OCI-LY7 (cell line): Measurements from ENCODE around the gene TRIB2. TPM values are rescaled to one million over a fixed set of nuclear protein-coding genes. Genes with fewer than 3 reads are reported as not detected.
A peak's percentile ranks its signal among the peaks of the same experiment; 100 is the strongest.

Source experiments
- BruUV-seq: library from RNA; stranded (reverse); fragments of 400-500 nt; replicated peaks from 2 replicates; lab custom pipeline; 2021; lab: Mats Ljungman, UMichigan
- CTCF ChIA-PET: fragments of 300-600 bp; sonication (Branson Sonifier 250); formaldehyde crosslinking; loops from one replicate; lab custom pipeline; 2022; ENCODE audit warnings: antibody characterized with exemption; ENCODE audit not compliant: unreplicated experiment; lab: Charles Lee
- POLR2A ChIA-PET: fragments of 300-600 bp; sonication (Branson Sonifier 250); formaldehyde crosslinking; loops from one replicate; lab custom pipeline; 2022; ENCODE audit warnings: antibody characterized with exemption; lab: Charles Lee
- DNase-seq: peaks from one replicate; pipeline ENCODE4 v3.0.0-alpha.2; 2015; ENCODE audit warnings: low spot score
- H2AFZ ChIP-seq: fragments of 200-600 bp; sonication (generic), shearing (Covaris generic); 2 replicates; pipeline ENCODE4 v1.6.1; 2014; ENCODE audit warnings: mild to moderate bottlenecking, antibody characterized with exemption, low read length, moderate library complexity
- H3K27ac ChIP-seq: fragments of 200-600 bp; sonication (generic); 2 replicates; pipeline ENCODE4 v1.5.1; 2014; ENCODE audit warnings: mixed run types, low read depth, mild to moderate bottlenecking, moderate library complexity, low read length, inconsistent platforms; ENCODE audit not compliant: poor library complexity, severe bottlenecking
- H3K36me3 ChIP-seq: fragments of 200-600 bp; sonication (generic); 2 replicates; pipeline ENCODE4 v1.6.1; 2014; ENCODE audit warnings: mild to moderate bottlenecking, antibody characterized with exemption, low read length, moderate library complexity, mixed read lengths; ENCODE audit not compliant: insufficient read depth
- H3K4me1 ChIP-seq: fragments of 200-600 bp; sonication (generic); 2 replicates; pipeline ENCODE4 v1.5.1; 2014; ENCODE audit warnings: mild to moderate bottlenecking, low read length; ENCODE audit not compliant: insufficient read depth, poor library complexity, severe bottlenecking
- H3K4me2 ChIP-seq: fragments of 200-600 bp; sonication (generic); 2 replicates; pipeline ENCODE4 v1.6.1; 2014; ENCODE audit warnings: mild to moderate bottlenecking, low read length
- H3K4me3 ChIP-seq: fragments of 200-600 bp; sonication (generic); 2 replicates; pipeline ENCODE4 v1.5.1; 2014; ENCODE audit warnings: mild to moderate bottlenecking, low read depth, low read length; ENCODE audit not compliant: poor library complexity, severe bottlenecking
- H3K79me2 ChIP-seq: fragments of 200-600 bp; sonication (generic); 2 replicates; pipeline ENCODE4 v1.6.1; 2016; ENCODE audit warnings: low read depth, mild to moderate bottlenecking, low read length, moderate library complexity, mixed read lengths; ENCODE audit not compliant: insufficient read depth
- H3K9me2 ChIP-seq: fragments of 200-600 bp; sonication (generic); 2 replicates; pipeline ENCODE4 v1.6.1; 2016; ENCODE audit warnings: mild to moderate bottlenecking, low read length, mixed read lengths; ENCODE audit not compliant: insufficient read depth
- H3K9me3 ChIP-seq: fragments of 200-600 bp; sonication (generic); 2 replicates; pipeline ENCODE4 v1.6.1; 2014; ENCODE audit warnings: mild to moderate bottlenecking, mixed run types, low read length, mixed read lengths
- H4K20me1 ChIP-seq: fragments of 200-600 bp; sonication (generic); 2 replicates; pipeline ENCODE4 v1.6.1; 2014; ENCODE audit warnings: mild to moderate bottlenecking, antibody characterized with exemption, low read length, moderate library complexity, mixed read lengths; ENCODE audit not compliant: insufficient read depth
- EZH2phosphoT487 ChIP-seq: fragments of 200-600 bp; sonication (generic); IDR thresholded peaks from 2 replicates; pipeline ENCODE4 v1.6.1; 2018; ENCODE audit warnings: low read depth, borderline replicate concordance, mild to moderate bottlenecking, mixed run types, antibody characterized with exemption, low read length, moderate library complexity, mixed read lengths
- intact Hi-C: fragments of 100-400 bp; cut with micrococcal nuclease; formaldehyde crosslinking; loops from one replicate; pipeline ENCODE4 v1.10.0; 2022; ENCODE audit not compliant: unreplicated experiment
- total RNA-seq, 2 experiments: library from RNA; depleted of rRNA in 1 of 2; stranded (reverse); fragments of >200 nt in 1 of 2; shearing (Covaris generic) in 1 of 2; gene quantifications; 2 replicates each; pipeline ENCODE4 v1.2.3, GENCODE V29; 2014 to 2022
- TF ChIP-seq, protein P1 (sequence below): fragments of 200-600 bp; sonication (generic); conservative IDR thresholded peaks from 2 replicates; pipeline ENCODE4 v1.5.1; 2014; ENCODE audit warnings: mild to moderate bottlenecking, antibody characterized with exemption, low read length, moderate library complexity, mixed read lengths

The TRIB2 gene
- total RNA-seq, 2 experiments from 2014 or later = 18.8 to 26.0 TPM

DNA sequence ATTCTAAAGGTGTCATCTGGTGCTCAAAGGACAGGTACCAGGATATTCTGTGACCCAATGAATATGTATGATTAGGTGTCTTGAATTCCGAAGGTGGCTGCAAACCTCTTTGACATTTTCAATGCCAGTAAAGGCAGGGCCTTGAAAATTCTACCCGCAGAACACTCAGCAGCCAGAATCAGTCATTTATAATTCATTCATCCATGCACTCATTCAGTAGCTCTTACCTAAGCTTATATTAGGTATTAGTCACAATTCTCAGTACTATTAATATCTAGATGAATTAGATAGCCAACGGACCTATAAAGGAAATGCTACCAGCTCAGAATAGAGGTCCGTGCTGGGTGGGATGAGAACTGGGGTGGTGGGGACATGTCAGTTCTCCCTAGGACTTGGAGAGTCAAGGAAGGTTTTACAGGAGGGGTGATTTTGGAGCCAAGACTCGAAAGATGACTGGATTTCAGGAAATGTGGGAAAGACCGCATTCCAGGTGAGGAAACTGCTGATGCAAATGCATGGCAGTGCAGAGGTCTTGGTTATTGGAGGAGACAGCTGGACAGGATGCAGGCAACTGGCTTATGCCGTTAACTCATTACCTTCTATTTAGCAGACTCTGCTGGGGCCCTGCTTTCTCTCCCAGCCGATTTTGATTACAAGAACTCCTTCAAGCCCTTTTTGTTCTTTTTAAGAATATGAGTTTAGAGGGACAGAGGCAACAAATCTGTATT is 7.2 kb downstream of the TRIB2 start:
- Histone ChIP-seq H3K4me1 (peaks cover 67% of the 10 kb centered on the region), H3K27ac (no peak overlapping the region), H3K9me3 (no peaks in the 10 kb centered on the region), H4K20me1 (0 out of 2 replicates have a peak, but pooled peaks cover 5% of the 10 kb centered on the region), H3K4me3 (no peak overlapping the region), H3K4me2 (no peak overlapping the region), H3K79me2 (no peaks in the 10 kb centered on the region; the same call in 1 of the 2 replicates), H3K36me3 (no peaks in the 10 kb centered on the region; the same call in 1 of the 2 replicates), H3K9me2 (no peaks in the 10 kb centered on the region), H2AFZ (no peak overlapping the region)
- POLR2A ChIA-PET = interaction anchor here (0.7 kb wide), 1 partner anchor 1980 kb away, joined by 3 read pairs; no protein-coding TSS in a partner anchor
- DNase-seq = no peak
- intact Hi-C loops = no loop called here
- CTCF ChIA-PET = no interaction called here
- TF ChIP-seq EZH2phosphoT487 = no peak
- TF ChIP-seq, protein P1, sequence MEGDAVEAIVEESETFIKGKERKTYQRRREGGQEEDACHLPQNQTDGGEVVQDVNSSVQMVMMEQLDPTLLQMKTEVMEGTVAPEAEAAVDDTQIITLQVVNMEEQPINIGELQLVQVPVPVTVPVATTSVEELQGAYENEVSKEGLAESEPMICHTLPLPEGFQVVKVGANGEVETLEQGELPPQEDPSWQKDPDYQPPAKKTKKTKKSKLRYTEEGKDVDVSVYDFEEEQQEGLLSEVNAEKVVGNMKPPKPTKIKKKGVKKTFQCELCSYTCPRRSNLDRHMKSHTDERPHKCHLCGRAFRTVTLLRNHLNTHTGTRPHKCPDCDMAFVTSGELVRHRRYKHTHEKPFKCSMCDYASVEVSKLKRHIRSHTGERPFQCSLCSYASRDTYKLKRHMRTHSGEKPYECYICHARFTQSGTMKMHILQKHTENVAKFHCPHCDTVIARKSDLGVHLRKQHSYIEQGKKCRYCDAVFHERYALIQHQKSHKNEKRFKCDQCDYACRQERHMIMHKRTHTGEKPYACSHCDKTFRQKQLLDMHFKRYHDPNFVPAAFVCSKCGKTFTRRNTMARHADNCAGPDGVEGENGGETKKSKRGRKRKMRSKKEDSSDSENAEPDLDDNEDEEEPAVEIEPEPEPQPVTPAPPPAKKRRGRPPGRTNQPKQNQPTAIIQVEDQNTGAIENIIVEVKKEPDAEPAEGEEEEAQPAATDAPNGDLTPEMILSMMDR = no peak
- no TSS peak for BruUV-seq

DNA sequence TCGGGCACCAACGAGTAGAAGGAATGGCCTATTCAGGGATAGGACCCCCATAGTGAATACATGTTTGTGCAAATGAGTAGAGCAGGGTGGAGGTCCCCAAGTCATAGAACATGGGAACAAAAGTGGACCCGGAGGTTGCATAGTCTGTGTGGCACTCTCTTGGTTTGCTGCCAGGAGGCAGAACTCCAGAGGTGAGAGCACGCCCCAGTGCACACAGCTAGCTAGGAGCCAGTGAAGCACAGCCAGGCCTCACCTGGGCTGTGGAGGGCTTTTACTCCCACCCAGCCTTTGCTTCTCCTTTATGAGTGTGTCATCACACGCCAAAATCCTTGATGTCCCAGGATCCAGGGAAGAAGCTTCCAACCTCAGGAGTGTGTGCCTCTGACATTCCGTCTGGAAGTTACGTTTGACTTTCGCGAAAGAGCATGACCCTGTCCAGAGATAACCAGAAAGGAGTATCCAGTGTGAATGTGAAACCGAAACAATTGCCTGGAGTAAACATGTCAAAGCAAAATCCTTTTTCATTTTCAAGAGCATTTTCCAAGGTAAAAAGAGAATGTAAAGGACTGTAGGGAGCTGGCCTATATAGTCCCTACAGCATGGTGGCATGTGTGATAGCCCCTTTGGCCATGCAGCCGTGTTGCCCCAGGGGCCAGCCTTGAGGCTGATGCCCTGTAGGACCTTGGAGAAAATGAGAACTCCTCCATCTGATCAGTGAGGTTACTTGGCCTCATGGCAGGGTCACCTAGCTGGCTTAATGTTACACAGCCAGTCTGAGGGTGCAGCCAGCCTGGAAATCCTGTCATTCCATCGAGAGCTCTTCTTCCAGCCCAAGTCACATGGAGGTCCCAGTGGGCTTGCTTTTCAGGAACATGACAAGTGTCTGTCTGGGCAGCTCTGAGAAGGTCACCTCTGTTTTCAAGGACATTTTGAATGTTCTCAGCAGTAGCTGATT is 8.8 kb downstream of the TRIB2 start:
- Histone ChIP-seq H2AFZ (no peak overlapping the region), H3K27ac (no peak overlapping the region), H3K4me1 (peaks cover 53% of the 10 kb centered on the region), H3K36me3 (no peaks in the 10 kb centered on the region; the same call in 1 of the 2 replicates), H3K9me2 (no peaks in the 10 kb centered on the region), H3K79me2 (no peaks in the 10 kb centered on the region; the same call in 1 of the 2 replicates), H3K4me2 (peak overlapping the region; percentile 23; the same call in 1 of the 2 replicates), H3K9me3 (no peaks in the 10 kb centered on the region), H3K4me3 (no peak overlapping the region), H4K20me1 (0 out of 2 replicates have a peak, but pooled peaks cover 4% of the 10 kb centered on the region)
- peak; percentile 12 for DNase-seq
- no TSS peak for BruUV-seq
- POLR2A ChIA-PET = interaction anchor here (0.8 to 2.1 kb wide), 3 partner anchors 9 to 61 kb away, joined by 3 to 7 read pairs (median 4); no protein-coding TSS in a partner anchor
- TF ChIP-seq, protein P1 = no peak
- no peak for TF ChIP-seq EZH2phosphoT487
- CTCF ChIA-PET = no interaction called here
- intact Hi-C loops = no loop called here
